ENCODE data around the gene ZNF680. TPM values are rescaled to one million over a fixed set of nuclear protein-coding genes. Genes with fewer than 3 reads are reported as not detected.
"Not testable (repeated sequence)": the region's sequence is repeated elsewhere in the genome, so short reads cannot be mapped to it uniquely, and the experiment has no call there.

Gene ZNF680
- total RNA-seq, 1 donor from 2014 or later = 29.6 TPM

DNA sequence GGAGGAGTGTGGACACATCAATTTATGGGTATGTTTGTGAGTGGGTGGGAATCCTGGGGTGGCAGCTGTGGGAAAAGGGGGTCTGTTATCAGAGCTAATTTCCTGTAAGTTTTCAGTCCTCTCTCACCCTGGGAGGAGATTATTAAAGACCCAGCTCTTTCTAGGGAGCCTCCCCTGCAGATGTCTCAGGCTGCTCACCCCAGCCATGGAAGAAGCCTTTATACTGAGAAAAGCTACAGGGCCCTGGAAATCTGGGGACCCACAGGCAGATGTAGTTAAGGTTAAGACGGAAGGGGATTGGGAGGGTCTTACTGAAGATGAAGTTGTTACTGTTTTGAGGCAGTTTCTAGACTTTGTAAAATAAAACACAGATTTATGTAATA is 4.6 kb downstream of the ZNF680 start:
- DNase-seq (ENCODE audit: low spot score) (no peak), ATAC-seq (no peak)
- intact Hi-C loops (cut with DNase I) = no loop called here

GRCh38 chr7:64557601-64558322 is 5.1 kb downstream of the ZNF680 start:
- DNase-seq (ENCODE audit: low spot score) = no peak
- intact Hi-C loops (cut with DNase I) = no loop called here
- ATAC-seq = no peak

DNA sequence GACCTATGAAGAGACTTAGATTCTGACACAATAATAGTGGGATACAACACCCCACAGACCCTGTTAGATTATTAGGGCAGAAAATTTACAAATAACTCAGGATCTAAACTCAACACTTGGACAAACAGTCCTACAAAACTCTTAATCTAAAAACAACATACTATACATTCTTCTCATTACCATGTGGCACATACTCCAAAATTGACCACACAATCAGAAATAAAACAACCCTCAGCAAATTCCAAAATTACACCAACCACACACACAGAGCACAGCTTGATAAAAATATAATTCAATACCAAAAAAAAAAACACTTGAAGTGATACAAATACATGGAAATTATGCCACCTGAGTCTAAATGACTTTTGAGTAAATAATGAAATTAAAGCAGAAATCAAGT is 7.8 kb downstream of the ZNF680 start:
- DNase-seq (ENCODE audit: low spot score) (no peak), ATAC-seq (no peak)
- intact Hi-C loops (cut with DNase I) = no loop called here

- intact Hi-C loops (cut with DNase I); DNase-seq (ENCODE audit: low spot score); ATAC-seq: not testable (repeated sequence)
Measured at GRCh38 chr7:64554188-64554587, 8.7 kb downstream of the ZNF680 start.

DNA sequence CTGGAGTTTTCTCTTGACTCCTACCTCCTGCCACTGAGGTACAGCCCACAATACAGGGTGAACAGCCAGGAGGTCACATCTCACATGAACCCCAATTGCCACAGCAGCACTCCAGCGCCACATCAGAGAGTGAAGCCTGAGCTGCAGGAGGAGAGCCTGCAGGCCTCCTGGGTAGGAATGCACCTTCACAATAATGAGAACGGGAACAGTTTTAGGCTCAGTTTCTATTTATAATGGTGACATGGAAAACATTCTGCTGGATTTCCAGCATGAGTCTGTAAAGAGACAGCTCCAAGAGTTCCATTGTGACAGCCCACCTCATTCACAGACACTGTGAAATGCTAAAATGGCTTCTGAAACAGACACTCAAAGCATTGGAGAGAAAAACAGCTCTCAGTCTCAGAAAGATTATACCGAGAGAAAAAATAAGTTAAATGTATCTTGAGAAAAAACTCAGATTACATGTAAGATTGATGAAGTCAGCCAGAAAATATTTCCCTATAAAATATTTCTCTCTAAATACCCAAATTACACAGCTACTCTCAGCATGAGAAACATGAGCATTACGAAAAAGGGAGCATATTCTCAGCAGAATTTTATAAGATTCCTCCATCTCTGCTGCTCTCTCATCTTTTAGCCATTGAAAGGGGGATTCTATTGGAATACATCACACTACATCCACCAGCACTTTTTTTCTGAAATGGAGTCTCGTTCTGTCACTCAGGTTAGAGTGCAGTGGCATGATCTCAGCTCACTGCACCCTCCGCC is 11.3 kb downstream of the ZNF680 start:
- intact Hi-C loops (cut with DNase I) = no loop called here
- no peak for DNase-seq (ENCODE audit: low spot score)
- ATAC-seq = no peak

- DNase-seq (ENCODE audit: low spot score) (no peak), ATAC-seq (no peak)
- intact Hi-C loops (cut with DNase I) = no loop called here
Measured at GRCh38 chr7:64544010-64544409, 18.9 kb downstream of the ZNF680 start.

DNA sequence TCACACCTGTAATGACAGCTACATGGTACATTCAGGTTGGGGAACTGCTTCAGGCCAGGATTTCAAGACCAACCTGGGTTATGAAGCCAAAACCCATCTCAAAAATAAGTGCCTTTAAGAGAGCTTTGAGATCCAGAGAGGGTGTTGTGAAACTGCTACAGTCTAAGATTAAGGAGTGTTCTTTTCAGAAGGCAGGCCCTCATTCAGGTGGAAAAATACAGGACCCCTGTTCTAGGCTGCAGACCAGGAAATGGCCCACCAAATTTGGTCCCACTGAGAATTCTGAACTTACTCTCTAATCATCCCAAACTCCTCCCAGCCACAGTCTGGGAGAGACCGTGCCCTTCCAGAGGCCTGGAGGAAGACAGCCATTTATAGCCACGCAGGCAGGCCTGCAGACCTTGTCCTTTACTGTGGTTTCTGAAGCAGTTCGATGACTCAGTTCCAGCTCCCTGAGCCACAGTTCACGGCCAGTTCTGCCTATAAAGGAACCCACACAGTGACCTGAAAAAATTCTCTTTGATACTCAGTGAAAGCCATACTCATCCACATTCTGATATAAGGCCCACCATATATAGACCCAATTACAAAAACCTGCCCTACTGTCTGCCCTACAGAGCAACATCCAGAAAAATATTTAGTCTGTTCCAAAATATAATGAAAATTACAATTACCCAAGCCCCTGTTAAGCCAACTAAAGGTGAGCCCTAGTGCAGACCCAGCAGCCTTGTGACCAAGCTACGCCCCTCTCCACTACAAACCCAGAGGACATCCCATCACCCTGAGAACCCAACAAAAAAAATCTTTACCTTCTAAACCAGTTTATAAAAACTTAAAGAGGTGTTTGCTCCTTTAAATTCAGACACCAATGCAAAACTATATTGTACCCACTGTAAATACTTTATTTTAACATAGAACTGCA is 21.2 kb downstream of the ZNF680 start:
- ATAC-seq (no peak), DNase-seq (ENCODE audit: low spot score) (no peak)
- intact Hi-C loops (cut with DNase I) = no loop called here

- intact Hi-C loops (cut with DNase I) = no loop called here
- DNase-seq (ENCODE audit: low spot score) (no peak), ATAC-seq (no peak)
Measured at GRCh38 chr7:64533756-64534155, 29.1 kb downstream of the ZNF680 start.

DNA sequence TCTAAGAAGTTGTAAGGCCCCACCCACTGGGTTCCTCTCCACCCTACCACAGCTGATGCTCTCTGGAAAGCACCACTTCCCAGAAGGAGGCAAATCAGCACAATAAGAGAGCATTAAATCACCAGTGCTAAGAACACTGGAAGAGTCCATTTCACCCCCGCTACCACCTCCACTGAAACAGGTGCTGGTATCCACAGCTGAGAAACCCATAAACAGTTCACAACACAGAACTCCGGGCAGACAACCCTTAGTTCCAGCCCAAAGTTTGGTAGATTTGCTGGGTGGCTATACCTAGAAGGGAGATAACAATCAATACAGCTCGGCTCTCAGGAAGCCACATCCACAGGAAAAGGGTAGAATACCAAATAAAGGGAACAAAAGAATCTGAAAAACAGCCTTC is 34.1 kb downstream of the ZNF680 start:
- DNase-seq (ENCODE audit: low spot score) (no peak), ATAC-seq (no peak)
- intact Hi-C loops (cut with DNase I) = no loop called here

- no peak for DNase-seq (ENCODE audit: low spot score)
- intact Hi-C loops (cut with DNase I) = no loop called here
- no peak for ATAC-seq
Measured at GRCh38 chr7:64521409-64521984, 41.4 kb downstream of the ZNF680 start.

DNA sequence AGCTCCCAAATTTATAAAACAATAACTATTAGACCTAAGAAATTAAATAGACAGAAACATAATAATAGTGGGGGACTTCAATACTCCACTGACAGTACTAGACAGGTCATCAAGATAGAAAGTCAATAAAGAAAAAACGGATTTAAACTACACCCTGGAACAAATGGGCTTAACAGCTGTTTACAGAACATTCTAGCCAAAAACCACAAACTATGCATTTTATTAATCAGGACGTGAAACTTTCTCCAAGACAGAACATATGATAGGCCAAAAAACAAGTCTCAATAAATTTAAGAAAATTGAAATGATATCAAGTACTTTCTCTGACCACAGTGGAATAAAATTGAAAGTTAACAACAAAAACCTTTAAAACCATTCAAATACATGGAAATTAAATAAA is 46.4 kb downstream of the ZNF680 start:
- intact Hi-C loops (cut with DNase I) = no loop called here
- ATAC-seq (no peak), DNase-seq (ENCODE audit: low spot score) (no peak)

- intact Hi-C loops (cut with DNase I) = no loop called here
- ATAC-seq = no peak
- no peak for DNase-seq (ENCODE audit: low spot score)
Measured at GRCh38 chr7:64515781-64516180, 47.1 kb downstream of the ZNF680 start.

DNA sequence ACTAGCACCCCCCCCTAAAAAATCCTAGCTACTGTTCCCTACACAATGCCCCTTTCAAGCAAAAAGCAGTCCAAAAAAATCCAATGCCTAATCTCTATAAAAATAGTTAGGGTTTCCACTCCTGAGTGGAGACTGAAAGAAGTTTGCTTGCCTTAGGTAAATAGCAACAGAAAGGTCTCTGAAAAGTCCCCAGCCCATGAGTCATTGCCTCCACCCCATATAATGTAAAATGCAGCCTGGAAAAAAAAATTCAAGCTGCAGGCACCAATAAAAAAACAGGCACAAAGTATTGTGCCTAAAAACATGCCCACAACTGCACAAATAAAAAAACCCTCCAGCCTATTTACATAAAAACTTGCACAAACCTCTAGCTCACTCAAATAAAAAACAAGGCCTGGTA is 47.5 kb downstream of the ZNF680 start:
- no peak for ATAC-seq
- intact Hi-C loops (cut with DNase I) = no loop called here
- DNase-seq (ENCODE audit: low spot score) = no peak

DNA sequence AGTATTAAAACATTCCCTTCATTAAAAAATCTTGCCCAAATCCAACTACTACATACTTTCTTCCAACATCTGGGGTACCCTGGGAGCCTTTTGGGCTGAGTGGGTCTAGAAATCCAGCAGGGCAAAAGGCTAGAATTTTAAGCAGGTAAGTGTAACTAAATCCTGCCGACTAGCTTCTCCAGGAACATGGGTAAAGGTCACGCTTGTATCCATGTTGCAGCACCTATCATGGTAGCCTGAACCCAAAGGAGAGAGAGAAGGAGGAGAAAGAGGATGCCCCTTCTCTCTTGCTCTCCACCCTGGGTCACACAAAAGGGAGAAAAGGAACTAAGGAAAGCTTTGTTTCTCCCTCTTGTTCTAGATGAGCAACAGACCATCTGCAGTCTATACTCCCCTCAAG is 53.3 kb downstream of the ZNF680 start:
- DNase-seq (ENCODE audit: low spot score) (no peak), ATAC-seq (no peak)
- intact Hi-C loops (cut with DNase I) = no loop called here

DNA sequence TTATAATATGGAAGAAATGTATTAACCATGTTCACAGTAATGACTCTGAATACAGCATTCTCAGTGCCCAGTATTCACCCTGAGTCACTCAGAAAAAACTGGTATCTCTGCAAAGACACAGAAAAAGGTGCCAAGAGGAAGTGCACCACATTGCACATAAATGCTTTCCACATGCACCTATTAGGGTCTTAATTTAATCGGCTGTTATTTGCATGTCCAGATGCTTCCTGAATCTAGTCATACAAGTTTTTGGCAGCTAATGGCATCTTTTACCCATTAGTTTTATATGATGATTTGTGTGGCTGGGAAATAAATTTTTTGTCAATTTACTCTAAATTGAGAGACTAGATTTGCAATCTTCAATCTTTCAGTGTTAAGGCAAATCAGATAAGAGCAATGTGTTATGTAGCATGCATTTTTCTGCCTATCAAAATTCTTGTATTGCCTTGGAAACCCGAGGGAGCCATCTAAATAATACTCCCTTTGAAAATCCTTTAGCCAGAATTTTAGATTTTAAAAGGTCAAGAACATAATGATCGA is 58.2 kb downstream of the ZNF680 start:
- intact Hi-C loops (cut with DNase I) = no loop called here
- no peak for DNase-seq (ENCODE audit: low spot score)
- ATAC-seq = no peak

- intact Hi-C loops (cut with DNase I) = no loop called here
- no peak for ATAC-seq
- no peak for DNase-seq (ENCODE audit: low spot score)
Measured at GRCh38 chr7:64498270-64498669, 64.6 kb downstream of the ZNF680 start.

DNA sequence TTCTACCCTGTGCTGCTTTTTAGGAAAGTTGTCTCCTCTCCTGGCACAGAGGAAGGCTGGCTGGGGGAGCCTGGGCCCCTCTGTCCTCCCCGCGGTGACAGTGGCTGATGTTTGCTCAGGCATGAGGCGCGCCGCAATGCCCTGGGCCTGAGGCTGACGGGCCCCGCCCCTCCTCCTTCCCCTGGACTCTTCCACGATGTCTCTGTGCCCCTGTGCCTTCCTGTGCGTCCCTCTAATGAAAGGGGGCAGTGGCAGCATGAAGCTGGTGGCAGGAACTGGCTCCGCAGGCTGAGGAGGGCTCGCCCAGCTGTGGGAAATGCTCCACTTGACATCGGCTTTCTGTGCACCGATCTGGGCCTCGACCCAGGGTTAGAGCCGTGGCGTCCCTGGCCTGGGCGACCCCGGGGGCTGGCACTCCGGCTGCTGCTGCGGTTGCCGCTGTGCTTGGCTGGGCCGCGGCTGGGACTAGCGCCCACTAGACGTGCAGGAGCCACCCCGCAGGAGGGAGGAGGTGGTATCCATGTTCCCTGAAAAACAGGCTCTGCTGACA is 67.9 kb downstream of the ZNF680 start:
- DNase-seq (ENCODE audit: low spot score) = no peak
- no peak for ATAC-seq
- intact Hi-C loops (cut with DNase I) = no loop called here

GRCh38 chr7:64485623-64486022 is 77.2 kb downstream of the ZNF680 start:
- ATAC-seq (no peak), DNase-seq (ENCODE audit: low spot score) (no peak)
- intact Hi-C loops (cut with DNase I) = no loop called here
